HepG2 (cell line): ENCODE data around the gene PRDX2. TPM values are rescaled to one million over a fixed set of nuclear protein-coding genes. Genes with fewer than 3 reads are reported as not detected.
A peak's percentile ranks its signal among the peaks of the same experiment; 100 is the strongest.

ENCODE experiments used
- DMTF1 ChIP-seq: sonication (generic); formaldehyde crosslinking; IDR thresholded peaks from 2 replicates; pipeline ENCODE4 v1.4.0; 2020; ENCODE audit warnings: mild to moderate bottlenecking, missing genetic modification reagents
- GTF3A ChIP-seq: sonication (generic); formaldehyde crosslinking; conservative IDR thresholded peaks from 2 replicates; pipeline ENCODE4 v1.4.0; 2020; ENCODE audit warnings: mild to moderate bottlenecking, missing genetic modification reagents
- MEIS1 ChIP-seq: sonication (generic); formaldehyde crosslinking; IDR thresholded peaks from 2 replicates; pipeline ENCODE4 v1.9.0; 2021; ENCODE audit warnings: mild to moderate bottlenecking, missing genetic modification reagents, moderate library complexity, borderline replicate concordance
- NR2F6 ChIP-seq, 2 experiments: IDR thresholded peaks; 2 replicates each; pipeline ENCODE4 v1.6.1; 2016; ENCODE audit warnings: antibody characterized with exemption in 1 of 2, mild to moderate bottlenecking in 1 of 2
- PPARG ChIP-seq: conservative IDR thresholded peaks from 2 replicates; pipeline ENCODE4 v1.6.1; 2016; ENCODE audit warnings: missing biosample characterization, missing genetic modification reagents
- SKI ChIP-seq: fragments of 450-650 bp; IDR thresholded peaks from one replicate; pipeline ENCODE4 v1.6.1; 2018; ENCODE audit warnings: mild to moderate bottlenecking; ENCODE audit not compliant: partially characterized antibody
- SP1 ChIP-seq, 2 experiments: fragments of 450-650 bp in 1 of 2; sonication (generic) in 1 of 2; formaldehyde crosslinking in 1 of 2; IDR thresholded peaks; 2 replicates each; pipeline versions ENCODE4 v1.4.0 to v1.6.1; 2016 to 2020; ENCODE audit warnings: missing genetic modification reagents in 1 of 2
- TEAD2 ChIP-seq: sonication (generic); formaldehyde crosslinking; IDR thresholded peaks from 2 replicates; pipeline ENCODE4 v1.9.0; 2021; ENCODE audit warnings: missing genetic modification reagents
- ZNF274 ChIP-seq: sonication (generic); formaldehyde crosslinking; IDR thresholded peaks from 2 replicates; pipeline ENCODE4 v1.5.1; 2020; ENCODE audit warnings: mild to moderate bottlenecking, missing genetic modification reagents
- ZNF337 ChIP-seq: sonication (generic); formaldehyde crosslinking; IDR thresholded peaks from 2 replicates; pipeline ENCODE4 v1.5.1; 2020; ENCODE audit warnings: missing genetic modification reagents, low read depth, mild to moderate bottlenecking, borderline replicate concordance
- ZNF607 ChIP-seq: sonication (generic); formaldehyde crosslinking; IDR thresholded peaks from 2 replicates; pipeline ENCODE4 v1.5.1; 2020; ENCODE audit warnings: missing genetic modification reagents, mild to moderate bottlenecking, borderline replicate concordance
- ZNF687 ChIP-seq: sonication (generic); formaldehyde crosslinking; IDR thresholded peaks from 2 replicates; pipeline ENCODE4 v1.5.1; 2020; ENCODE audit warnings: mild to moderate bottlenecking, missing genetic modification reagents, moderate library complexity
- ZNF75D ChIP-seq: sonication (generic); formaldehyde crosslinking; IDR thresholded peaks from 2 replicates; pipeline ENCODE4 v1.8.1; 2023; ENCODE audit warnings: missing genetic modification reagents, mild to moderate bottlenecking, borderline replicate concordance
- polyA plus RNA-seq, 8 experiments: library from polyadenylated mRNA; depleted of rRNA in 3 of 8; stranded (reverse) in 7 of 8; unstranded in 1 of 8; fragments of >200 nt; fragmentation: Illumina TruSeq in 4 of 8; extraction: Trizol in 4 of 8; gene quantifications; 2 replicates each; pipeline versions ENCODE4 v1.2.1 to v1.2.3, GENCODE V29; 2011 to 2016; ENCODE audit warnings: low read depth in 4 of 8, missing spikeins in 1 of 8, mixed read lengths in 1 of 8; ENCODE audit not compliant: insufficient read depth in 1 of 8
- total RNA-seq, 5 experiments: library from RNA; depleted of rRNA; stranded (reverse); fragments of >200 nt; fragmentation: Illumina TruSeq; extraction: Trizol; gene quantifications; 2 replicates each; pipeline ENCODE4 v1.2.3, GENCODE V29; 2016; ENCODE audit warnings: low read depth in 1 of 5
- TF ChIP-seq, protein P1 (sequence below): sonication (generic); formaldehyde crosslinking; conservative IDR thresholded peaks from 2 replicates; pipeline ENCODE4 v1.8.1; 2023; ENCODE audit warnings: missing genetic modification reagents
- TF ChIP-seq, protein P2 (sequence below): sonication (generic); formaldehyde crosslinking; conservative IDR thresholded peaks from 2 replicates; pipeline ENCODE4 v1.4.0; 2020; ENCODE audit warnings: missing genetic modification reagents
- TF ChIP-seq, protein P3 (sequence below): sonication (generic); formaldehyde crosslinking; IDR thresholded peaks from 2 replicates; pipeline ENCODE4 v1.4.0; 2020; ENCODE audit warnings: missing genetic modification reagents

Gene PRDX2
- total and polyA plus RNA-seq, 2 of the 13 experiments (the other 11 are each of a cell fraction or from before 2014, with no cell fraction given) = 218 to 381 TPM

DNA sequence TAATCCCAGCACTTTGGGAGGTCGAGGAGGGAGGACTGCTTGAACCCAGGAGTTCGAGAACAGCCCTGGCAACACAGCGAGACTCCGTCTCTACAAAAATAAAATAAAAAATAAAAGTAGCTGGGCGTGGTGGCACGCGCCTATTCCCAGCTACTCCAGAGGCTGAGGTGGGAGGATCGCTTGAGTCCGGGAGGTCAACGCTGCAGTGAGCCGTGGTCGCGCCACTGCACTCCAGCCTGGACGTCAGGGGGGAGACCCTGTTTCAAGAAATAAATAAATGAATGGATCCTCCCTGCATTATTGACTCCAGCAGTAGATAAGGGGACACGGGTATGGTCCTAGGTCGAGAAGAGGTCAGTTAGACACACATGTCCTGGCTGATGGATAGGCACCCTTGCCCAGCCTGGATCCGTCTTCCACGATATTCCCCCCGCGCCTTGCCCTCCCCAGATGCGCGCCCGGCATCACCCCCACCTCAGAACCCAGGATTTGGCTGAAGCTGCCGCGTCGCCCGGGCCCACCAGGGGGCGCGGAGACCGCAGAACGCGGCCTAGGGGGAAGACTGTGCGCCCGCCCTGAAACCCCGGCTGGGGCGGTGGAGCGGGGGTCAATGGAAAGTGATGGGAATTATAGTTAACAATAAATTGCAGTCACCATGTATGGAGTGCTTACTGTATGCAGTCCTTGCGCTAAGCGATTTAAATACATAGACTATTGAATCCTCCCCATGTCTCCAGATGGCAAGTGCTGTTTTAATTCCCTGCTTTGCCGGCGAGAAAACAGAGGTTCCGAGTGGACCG, 24.2 kb downstream of the PRDX2 start (continued):
- TF ChIP-seq DMTF1 (CRISPR knock-in tag) = no peak
- TF ChIP-seq PPARG (CRISPR knock-in tag) = no peak
- TF ChIP-seq, protein P1, sequence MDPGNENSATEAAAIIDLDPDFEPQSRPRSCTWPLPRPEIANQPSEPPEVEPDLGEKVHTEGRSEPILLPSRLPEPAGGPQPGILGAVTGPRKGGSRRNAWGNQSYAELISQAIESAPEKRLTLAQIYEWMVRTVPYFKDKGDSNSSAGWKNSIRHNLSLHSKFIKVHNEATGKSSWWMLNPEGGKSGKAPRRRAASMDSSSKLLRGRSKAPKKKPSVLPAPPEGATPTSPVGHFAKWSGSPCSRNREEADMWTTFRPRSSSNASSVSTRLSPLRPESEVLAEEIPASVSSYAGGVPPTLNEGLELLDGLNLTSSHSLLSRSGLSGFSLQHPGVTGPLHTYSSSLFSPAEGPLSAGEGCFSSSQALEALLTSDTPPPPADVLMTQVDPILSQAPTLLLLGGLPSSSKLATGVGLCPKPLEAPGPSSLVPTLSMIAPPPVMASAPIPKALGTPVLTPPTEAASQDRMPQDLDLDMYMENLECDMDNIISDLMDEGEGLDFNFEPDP (CRISPR knock-in tag) = no peak
- TF ChIP-seq MEIS1 (CRISPR knock-in tag) = no peak
- TF ChIP-seq, protein P2, sequence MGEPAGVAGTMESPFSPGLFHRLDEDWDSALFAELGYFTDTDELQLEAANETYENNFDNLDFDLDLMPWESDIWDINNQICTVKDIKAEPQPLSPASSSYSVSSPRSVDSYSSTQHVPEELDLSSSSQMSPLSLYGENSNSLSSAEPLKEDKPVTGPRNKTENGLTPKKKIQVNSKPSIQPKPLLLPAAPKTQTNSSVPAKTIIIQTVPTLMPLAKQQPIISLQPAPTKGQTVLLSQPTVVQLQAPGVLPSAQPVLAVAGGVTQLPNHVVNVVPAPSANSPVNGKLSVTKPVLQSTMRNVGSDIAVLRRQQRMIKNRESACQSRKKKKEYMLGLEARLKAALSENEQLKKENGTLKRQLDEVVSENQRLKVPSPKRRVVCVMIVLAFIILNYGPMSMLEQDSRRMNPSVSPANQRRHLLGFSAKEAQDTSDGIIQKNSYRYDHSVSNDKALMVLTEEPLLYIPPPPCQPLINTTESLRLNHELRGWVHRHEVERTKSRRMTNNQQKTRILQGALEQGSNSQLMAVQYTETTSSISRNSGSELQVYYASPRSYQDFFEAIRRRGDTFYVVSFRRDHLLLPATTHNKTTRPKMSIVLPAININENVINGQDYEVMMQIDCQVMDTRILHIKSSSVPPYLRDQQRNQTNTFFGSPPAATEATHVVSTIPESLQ (CRISPR knock-in tag) = no peak
- no peak for TF ChIP-seq NR2F6 (IDR thresholded peaks at IDR 0.05)
- TF ChIP-seq NR2F6 (CRISPR knock-in tag; IDR thresholded peaks at IDR 0.05) = no peak; the same call in 1 of the 2 replicates
- no peak for TF ChIP-seq ZNF607
- peak; percentile 13 for TF ChIP-seq SKI
- no peak for TF ChIP-seq TEAD2 (CRISPR knock-in tag)
- no peak for TF ChIP-seq GTF3A (CRISPR knock-in tag)
- TF ChIP-seq ZNF337 = no peak
- no peak for TF ChIP-seq ZNF75D (CRISPR knock-in tag)
- TF ChIP-seq ZNF274 (CRISPR knock-in tag) = no peak
- TF ChIP-seq ZNF687 (CRISPR knock-in tag) = peak; percentile 51; the same call in 1 of the 2 replicates
- TF ChIP-seq, protein P3, sequence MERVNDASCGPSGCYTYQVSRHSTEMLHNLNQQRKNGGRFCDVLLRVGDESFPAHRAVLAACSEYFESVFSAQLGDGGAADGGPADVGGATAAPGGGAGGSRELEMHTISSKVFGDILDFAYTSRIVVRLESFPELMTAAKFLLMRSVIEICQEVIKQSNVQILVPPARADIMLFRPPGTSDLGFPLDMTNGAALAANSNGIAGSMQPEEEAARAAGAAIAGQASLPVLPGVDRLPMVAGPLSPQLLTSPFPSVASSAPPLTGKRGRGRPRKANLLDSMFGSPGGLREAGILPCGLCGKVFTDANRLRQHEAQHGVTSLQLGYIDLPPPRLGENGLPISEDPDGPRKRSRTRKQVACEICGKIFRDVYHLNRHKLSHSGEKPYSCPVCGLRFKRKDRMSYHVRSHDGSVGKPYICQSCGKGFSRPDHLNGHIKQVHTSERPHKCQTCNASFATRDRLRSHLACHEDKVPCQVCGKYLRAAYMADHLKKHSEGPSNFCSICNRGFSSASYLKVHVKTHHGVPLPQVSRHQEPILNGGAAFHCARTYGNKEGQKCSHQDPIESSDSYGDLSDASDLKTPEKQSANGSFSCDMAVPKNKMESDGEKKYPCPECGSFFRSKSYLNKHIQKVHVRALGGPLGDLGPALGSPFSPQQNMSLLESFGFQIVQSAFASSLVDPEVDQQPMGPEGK (CRISPR knock-in tag) = peak; percentile 91
- no peak for TF ChIP-seq SP1 (IDR thresholded peaks at IDR 0.05)
- no peak for TF ChIP-seq SP1 (CRISPR knock-in tag; IDR thresholded peaks at IDR 0.05)
